Activated naive CD4-positive, alpha-beta T cell treated with anti-CD3 and anti-CD28 coated beads, Interleukin-2, amount 50 U/mL, for 24 hours (primary cell): ENCODE results near the gene FAM76A.

Experiments
- H3K27ac Mint-ChIP-seq: one replicate; pipeline ENCODE4 v1.8.0; 2021; ENCODE audit warnings: mild to moderate bottlenecking, mixed read lengths
- H3K27me3 Mint-ChIP-seq: one replicate; pipeline ENCODE4 v1.8.0; 2021; ENCODE audit warnings: mixed read lengths
- H3K36me3 Mint-ChIP-seq: one replicate; pipeline ENCODE4 v1.8.0; 2021; ENCODE audit warnings: mixed read lengths
- H3K4me1 Mint-ChIP-seq: one replicate; pipeline ENCODE4 v1.8.0; 2021; ENCODE audit warnings: mixed read lengths
- H3K4me3 Mint-ChIP-seq: one replicate; pipeline ENCODE4 v1.8.0; 2021; ENCODE audit warnings: mild to moderate bottlenecking, mixed read lengths
- H3K9me3 Mint-ChIP-seq: one replicate; pipeline ENCODE4 v1.8.0; 2021; ENCODE audit warnings: mixed read lengths

FAM76A gene

GRCh38 chr1:27713139-27713725, 12.5 kb upstream of the FAM76A start:
- H3K27ac Mint-ChIP-seq: no peak overlapping the region
- H3K9me3 Mint-ChIP-seq: peaks cover 8% of the 10 kb centered on the region
- peaks cover 6% of the 10 kb centered on the region for H3K27me3 Mint-ChIP-seq
- H3K4me3 Mint-ChIP-seq: no peak overlapping the region
- no peaks in the 10 kb centered on the region for H3K4me1 Mint-ChIP-seq
- H3K36me3 Mint-ChIP-seq: peaks cover 1% of the 10 kb centered on the region

DNA sequence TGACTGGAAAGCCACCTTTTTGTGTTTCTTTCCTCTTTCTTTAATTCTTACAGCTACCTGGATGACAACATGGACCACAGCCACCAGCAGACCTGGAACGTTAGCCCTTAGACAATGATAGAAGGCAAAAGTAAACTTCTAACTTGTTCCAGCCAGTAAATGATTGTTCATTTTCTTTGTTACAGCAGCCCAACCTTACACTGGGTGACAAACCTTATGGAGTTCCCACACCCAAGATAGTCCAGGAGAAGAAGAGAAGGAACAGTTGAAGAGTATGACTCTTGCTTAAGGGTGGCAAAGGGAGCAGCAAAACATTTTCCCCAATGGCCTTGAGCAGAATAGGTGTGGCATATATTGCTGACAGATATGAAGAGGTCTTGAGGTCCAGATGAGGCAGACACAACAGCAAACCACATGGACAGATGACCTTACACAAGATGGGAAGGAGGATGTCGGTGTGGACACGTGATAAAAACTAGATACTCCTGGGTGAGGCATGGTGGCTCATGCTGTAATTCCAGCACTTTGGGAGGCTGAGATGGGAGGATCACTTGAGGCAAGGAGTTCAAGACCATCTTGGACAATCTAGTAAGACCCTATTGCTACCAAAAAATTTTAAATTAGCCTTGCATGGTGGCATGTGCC, 11.8 kb upstream of the FAM76A start:
- Mint-ChIP-seq H3K27ac (no peak overlapping the region), H3K27me3 (peaks cover 6% of the 10 kb centered on the region), H3K36me3 (peaks cover 1% of the 10 kb centered on the region), H3K9me3 (peaks cover 8% of the 10 kb centered on the region), H3K4me1 (no peaks in the 10 kb centered on the region), H3K4me3 (no peak overlapping the region)

DNA sequence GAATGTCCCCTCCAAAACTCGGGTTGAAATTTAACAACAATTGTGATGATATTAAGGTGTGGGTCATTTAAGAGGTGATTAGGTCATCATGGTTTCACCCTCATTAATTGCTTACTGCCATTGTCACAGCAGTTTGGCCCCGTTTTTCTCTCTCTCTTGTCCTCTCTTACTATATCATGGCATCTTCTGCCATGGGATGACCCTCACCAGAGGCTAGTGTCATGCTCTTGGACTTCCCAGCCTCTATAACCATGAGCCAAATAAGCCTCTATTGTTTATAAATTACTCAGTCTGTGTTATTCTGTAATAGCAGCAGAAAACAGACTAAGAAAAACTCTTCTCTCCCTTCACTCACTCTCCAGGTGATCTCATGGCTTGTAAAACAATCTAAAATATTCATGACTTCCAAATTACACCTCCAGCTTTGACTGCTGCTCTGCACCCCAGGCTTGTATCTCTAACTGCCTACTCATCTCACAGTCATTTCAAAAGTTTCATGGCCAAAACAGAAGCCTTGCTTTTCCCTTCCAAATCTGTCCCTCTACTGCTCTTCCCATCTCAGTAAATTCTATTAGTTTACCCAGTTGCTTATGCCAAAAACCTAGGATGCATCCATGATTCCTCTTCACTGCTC, 9.4 kb upstream of the FAM76A start:
- Mint-ChIP-seq H3K27me3 (peaks cover 6% of the 10 kb centered on the region), H3K27ac (no peak overlapping the region), H3K4me1 (no peaks in the 10 kb centered on the region), H3K9me3 (peaks cover 8% of the 10 kb centered on the region), H3K4me3 (no peak overlapping the region), H3K36me3 (peaks cover 1% of the 10 kb centered on the region)

DNA sequence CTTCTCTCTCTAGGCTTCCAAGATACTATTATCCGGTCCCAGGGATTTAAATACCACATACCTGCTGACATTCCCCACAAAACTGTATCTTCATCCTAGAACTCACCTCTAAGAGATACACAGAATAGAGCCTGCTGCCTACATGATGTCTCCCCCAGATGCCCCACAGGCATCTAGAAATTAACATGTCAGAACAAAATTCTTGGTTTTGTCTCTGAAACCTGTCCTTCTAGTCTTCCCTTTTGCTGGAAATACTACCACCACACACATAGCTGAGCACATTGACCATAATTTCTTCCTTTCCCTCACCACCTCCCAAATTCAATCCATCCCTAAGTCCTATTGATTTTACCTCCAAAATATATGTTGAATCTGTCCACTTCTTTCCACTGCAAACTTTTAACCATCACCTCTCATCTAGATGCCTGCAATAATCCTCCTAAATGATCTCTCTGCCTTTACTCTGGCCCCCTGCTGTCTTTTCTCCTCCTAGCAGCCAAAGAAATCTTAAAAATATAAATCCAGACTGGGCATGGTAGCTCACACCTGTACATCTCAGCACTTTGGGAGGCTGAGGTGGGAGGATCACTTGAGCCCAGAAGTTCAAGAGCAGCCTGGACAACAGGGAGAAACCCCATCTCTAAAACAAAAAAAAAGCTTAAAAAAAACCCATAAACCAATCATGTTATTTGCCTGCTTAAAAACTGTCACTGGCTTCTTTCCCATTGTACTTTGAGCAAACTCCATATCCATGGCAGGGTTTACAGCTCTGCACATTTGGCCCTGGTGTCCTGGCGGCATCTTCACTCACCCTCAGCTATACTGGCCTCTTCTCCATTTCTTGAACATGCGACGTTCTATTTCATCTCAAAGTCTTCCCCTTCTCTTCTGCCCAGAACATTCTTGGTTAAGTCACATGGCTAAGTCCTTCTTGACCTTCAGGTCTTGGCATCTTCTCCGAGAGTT, 6.2 kb upstream of the FAM76A start:
- no peak overlapping the region for H3K27ac Mint-ChIP-seq
- no peak overlapping the region for H3K4me3 Mint-ChIP-seq
- peaks cover 6% of the 10 kb centered on the region for H3K27me3 Mint-ChIP-seq
- peaks cover 8% of the 10 kb centered on the region for H3K9me3 Mint-ChIP-seq
- H3K4me1 Mint-ChIP-seq: no peaks in the 10 kb centered on the region
- H3K36me3 Mint-ChIP-seq: peaks cover 1% of the 10 kb centered on the region

GRCh38 chr1:27724961-27725373, 794 bp upstream of the FAM76A start:
- H3K4me3 Mint-ChIP-seq: peak overlapping the region; percentile 87
- no peaks in the 10 kb centered on the region for H3K9me3 Mint-ChIP-seq
- H3K27me3 Mint-ChIP-seq: no peaks in the 10 kb centered on the region
- peaks cover 6% of the 10 kb centered on the region for H3K36me3 Mint-ChIP-seq
- H3K4me1 Mint-ChIP-seq: peaks cover 24% of the 10 kb centered on the region
- no peak overlapping the region for H3K27ac Mint-ChIP-seq

DNA sequence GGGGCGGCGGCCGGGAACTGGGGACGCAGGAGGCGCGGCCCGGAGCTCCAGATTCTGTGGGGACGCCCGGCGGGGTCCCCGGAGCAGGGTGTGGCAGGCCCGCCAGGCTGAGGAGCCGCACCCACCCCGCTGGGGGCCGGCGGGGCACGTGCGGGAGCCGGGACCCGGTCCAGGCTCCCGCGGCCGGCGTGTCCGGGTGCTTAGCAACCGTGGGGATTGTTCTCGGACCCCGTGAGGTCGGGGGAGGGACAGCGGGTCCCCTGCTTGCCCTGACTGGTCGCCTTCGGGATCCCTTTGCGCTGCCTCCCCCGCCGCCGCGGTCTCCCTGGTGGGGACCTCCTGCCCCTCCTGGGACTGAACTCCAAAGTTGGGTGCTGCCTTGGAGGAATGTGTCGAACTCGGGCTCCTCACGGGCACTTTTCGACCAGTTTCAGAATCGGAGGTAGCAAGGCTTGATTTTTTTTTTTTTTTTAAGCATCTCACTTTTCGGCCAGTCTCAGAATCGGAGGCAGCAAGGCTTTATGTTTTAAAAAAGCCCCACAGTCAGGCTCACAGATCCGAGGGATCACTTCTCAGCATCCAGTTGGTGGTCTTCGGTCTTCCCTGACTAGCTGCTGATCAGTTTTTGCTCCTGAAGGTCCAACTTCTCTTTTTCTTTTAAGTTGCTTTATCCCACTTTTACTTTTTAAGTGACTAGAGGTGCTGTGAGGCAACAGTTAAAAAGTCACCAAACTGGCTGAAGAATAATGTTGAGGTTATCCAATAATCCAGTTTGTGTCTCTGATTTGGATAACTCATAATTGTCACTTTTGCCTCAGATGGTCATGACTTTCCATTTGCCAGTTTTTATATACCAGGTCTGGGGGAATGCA, 648 bp downstream of the FAM76A start:
- H3K36me3 Mint-ChIP-seq: peaks cover 11% of the 10 kb centered on the region

GRCh38 chr1:27727126-27727525, 1.4 kb downstream of the FAM76A start:
- peaks cover 11% of the 10 kb centered on the region for H3K36me3 Mint-ChIP-seq
- H3K9me3 Mint-ChIP-seq: no peaks in the 10 kb centered on the region
- peak overlapping the region; percentile 84 for H3K4me3 Mint-ChIP-seq
- H3K27ac Mint-ChIP-seq: no peak overlapping the region
- H3K4me1 Mint-ChIP-seq: peaks cover 29% of the 10 kb centered on the region
- no peaks in the 10 kb centered on the region for H3K27me3 Mint-ChIP-seq

More for the DNA sequence above, 648 bp downstream of the FAM76A start:
- Mint-ChIP-seq H3K9me3 (no peaks in the 10 kb centered on the region), H3K27me3 (no peaks in the 10 kb centered on the region), H3K4me1 (peaks cover 29% of the 10 kb centered on the region), H3K4me3 (peak overlapping the region; percentile 84), H3K27ac (peak overlapping the region; percentile 46)

- H3K27ac Mint-ChIP-seq: no peak overlapping the region
- peaks cover 13% of the 10 kb centered on the region for H3K36me3 Mint-ChIP-seq
- no peaks in the 10 kb centered on the region for H3K9me3 Mint-ChIP-seq
- H3K4me3 Mint-ChIP-seq: no peak overlapping the region
- no peaks in the 10 kb centered on the region for H3K27me3 Mint-ChIP-seq
- no peaks in the 10 kb centered on the region for H3K4me1 Mint-ChIP-seq
These were observed 10.5 kb downstream of the FAM76A start for GRCh38 chr1:27736252-27736651.

GRCh38 chr1:27741121-27741520, 15.4 kb downstream of the FAM76A start:
- H3K27ac Mint-ChIP-seq: no peak overlapping the region
- no peak overlapping the region for H3K4me3 Mint-ChIP-seq
- H3K36me3 Mint-ChIP-seq: peaks cover 16% of the 10 kb centered on the region
- H3K27me3 Mint-ChIP-seq: no peaks in the 10 kb centered on the region
- no peaks in the 10 kb centered on the region for H3K9me3 Mint-ChIP-seq
- no peaks in the 10 kb centered on the region for H3K4me1 Mint-ChIP-seq

DNA sequence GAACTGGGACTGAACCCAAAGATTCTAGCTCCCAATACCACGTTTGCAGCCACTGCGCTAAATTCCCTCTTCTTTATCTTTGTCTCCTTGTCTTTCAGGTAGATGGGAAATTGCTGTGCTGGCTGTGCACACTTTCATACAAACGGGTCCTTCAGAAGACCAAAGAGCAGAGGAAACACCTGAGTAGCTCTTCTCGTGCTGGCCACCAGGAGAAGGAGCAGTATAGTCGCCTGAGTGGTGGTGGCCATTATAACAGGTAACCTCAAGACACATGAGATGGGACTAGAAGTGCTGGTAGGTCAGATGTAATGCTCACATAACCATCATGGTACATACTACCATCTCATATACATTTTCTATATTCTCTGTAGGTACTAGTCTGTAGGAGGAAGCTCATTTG, 18.8 kb downstream of the FAM76A start:
- no peaks in the 10 kb centered on the region for H3K9me3 Mint-ChIP-seq
- H3K36me3 Mint-ChIP-seq: peaks cover 14% of the 10 kb centered on the region
- no peaks in the 10 kb centered on the region for H3K27me3 Mint-ChIP-seq
- H3K4me3 Mint-ChIP-seq: no peak overlapping the region
- no peaks in the 10 kb centered on the region for H3K4me1 Mint-ChIP-seq
- H3K27ac Mint-ChIP-seq: no peak overlapping the region

- no peaks in the 10 kb centered on the region for H3K9me3 Mint-ChIP-seq
- H3K27ac Mint-ChIP-seq: peak overlapping the region; percentile 13
- H3K36me3 Mint-ChIP-seq: peaks cover 16% of the 10 kb centered on the region
These were observed 19.7 kb downstream of the FAM76A start for GRCh38 chr1:27745466-27745865.

GRCh38 chr1:27752360-27752759, 26.6 kb downstream of the FAM76A start:
- Mint-ChIP-seq H3K36me3 (peaks cover 14% of the 10 kb centered on the region), H3K27ac (no peak overlapping the region), H3K9me3 (no peaks in the 10 kb centered on the region), H3K4me3 (no peak overlapping the region), H3K4me1 (no peaks in the 10 kb centered on the region), H3K27me3 (no peaks in the 10 kb centered on the region)

More at GRCh38 chr1:27745466-27745865, 19.7 kb downstream of the FAM76A start:
- no peaks in the 10 kb centered on the region for H3K27me3 Mint-ChIP-seq
- no peak overlapping the region for H3K4me3 Mint-ChIP-seq
- H3K4me1 Mint-ChIP-seq: no peaks in the 10 kb centered on the region

DNA sequence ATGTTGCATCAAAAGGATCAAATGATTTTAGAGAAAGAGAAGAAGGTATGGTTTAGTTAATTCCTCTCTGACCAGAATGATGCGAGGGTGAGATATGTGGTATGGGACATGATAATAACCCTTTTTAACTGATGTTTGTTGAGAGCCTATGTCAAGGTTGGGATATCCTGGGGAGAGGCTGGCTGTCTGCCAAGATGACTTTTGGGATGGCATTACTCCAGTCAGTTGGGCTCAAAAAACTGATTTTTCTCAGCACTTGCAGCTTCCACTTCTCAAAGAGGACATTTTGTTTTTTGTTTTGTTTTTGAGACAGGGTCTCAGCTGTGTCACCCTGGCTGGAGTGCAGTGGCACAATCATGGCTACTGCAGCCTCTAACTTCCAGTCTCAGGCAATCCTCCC, 29.5 kb downstream of the FAM76A start:
- H3K36me3 Mint-ChIP-seq: peaks cover 14% of the 10 kb centered on the region
- no peak overlapping the region for H3K27ac Mint-ChIP-seq
- H3K4me3 Mint-ChIP-seq: no peak overlapping the region
- H3K4me1 Mint-ChIP-seq: no peaks in the 10 kb centered on the region
- H3K9me3 Mint-ChIP-seq: no peaks in the 10 kb centered on the region
- H3K27me3 Mint-ChIP-seq: no peaks in the 10 kb centered on the region

DNA sequence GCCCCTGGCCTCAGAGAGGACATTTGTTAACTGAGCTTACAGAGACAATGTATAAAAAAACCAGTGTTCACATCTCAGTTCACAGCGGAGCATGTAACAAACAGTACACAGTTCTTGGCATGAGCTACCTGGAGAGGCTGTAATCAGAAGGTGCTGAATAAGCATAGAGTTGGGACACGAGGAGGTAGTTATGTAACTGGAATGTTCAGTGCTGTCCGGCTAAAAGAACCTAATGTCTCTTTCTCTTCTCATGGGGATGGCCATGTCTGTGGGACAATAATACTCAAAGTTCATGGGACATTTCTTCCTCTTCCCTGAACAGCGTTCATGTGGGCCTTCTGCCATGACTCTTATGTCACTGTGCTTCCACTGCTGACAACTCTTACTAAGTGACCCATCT, 30.1 kb downstream of the FAM76A start:
- Mint-ChIP-seq H3K36me3 (peaks cover 12% of the 10 kb centered on the region), H3K4me1 (no peaks in the 10 kb centered on the region), H3K4me3 (no peak overlapping the region), H3K9me3 (no peaks in the 10 kb centered on the region), H3K27me3 (no peaks in the 10 kb centered on the region), H3K27ac (no peak overlapping the region)

GRCh38 chr1:27759236-27759635, 33.5 kb downstream of the FAM76A start:
- Mint-ChIP-seq H3K4me1 (no peaks in the 10 kb centered on the region), H3K27me3 (no peaks in the 10 kb centered on the region), H3K4me3 (no peak overlapping the region), H3K36me3 (peaks cover 8% of the 10 kb centered on the region), H3K27ac (no peak overlapping the region), H3K9me3 (no peaks in the 10 kb centered on the region)
